ENCODE measurements around the gene RECQL.
"Not testable (repeated sequence)": the region's sequence is repeated elsewhere in the genome, so short reads cannot be mapped to it uniquely, and the experiment has no call there.

The RECQL gene

GRCh38 chr12:21502872-21503271 lies 1.4 kb upstream of the RECQL start:
- DNase-seq: no peak

- DNase-seq: peak in 19 of 58 donors; percentile 7 to 52 (median 27)
Observed at GRCh38 chr12:21502164-21502496, 695 bp upstream of the RECQL start.

- no peak for DNase-seq
Observed at GRCh38 chr12:21500786-21501257, 613 bp downstream of the RECQL start.

GRCh38 chr12:21499765-21500164 lies 1.7 kb downstream of the RECQL start:
- DNase-seq: no peak

GRCh38 chr12:21485998-21486397 lies 15.4 kb downstream of the RECQL start:
- DNase-seq: no peak

GRCh38 chr12:21483531-21483930 lies 17.9 kb downstream of the RECQL start:
- DNase-seq: no peak

- no peak for DNase-seq
Observed at GRCh38 chr12:21478756-21479455, 22.5 kb downstream of the RECQL start.

GRCh38 chr12:21476949-21477348 lies 24.5 kb downstream of the RECQL start:
- no peak for DNase-seq

GRCh38 chr12:21475552-21475951 lies 25.9 kb downstream of the RECQL start:
- no peak for DNase-seq

GRCh38 chr12:21472197-21472823 lies 29.1 kb downstream of the RECQL start:
- DNase-seq: no peak

- DNase-seq: no peak
Observed at GRCh38 chr12:21471294-21471693, 30.1 kb downstream of the RECQL start.

- DNase-seq: not testable (repeated sequence)
Observed at GRCh38 chr12:21467334-21467733, 34.1 kb downstream of the RECQL start.

GRCh38 chr12:21459474-21459873 lies 42.0 kb downstream of the RECQL start:
- DNase-seq: no peak

GRCh38 chr12:21456291-21456780 lies 45.1 kb downstream of the RECQL start:
- DNase-seq: no peak

GRCh38 chr12:21453312-21453852 lies 48.1 kb downstream of the RECQL start:
- DNase-seq: no peak

- DNase-seq: no peak
Observed at GRCh38 chr12:21451529-21451928, 49.9 kb downstream of the RECQL start.

- no peak for DNase-seq
Observed at GRCh38 chr12:21444193-21445146, 57.0 kb downstream of the RECQL start.

GRCh38 chr12:21439347-21439746 lies 62.1 kb downstream of the RECQL start:
- no peak for DNase-seq

- DNase-seq: no peak
Observed at GRCh38 chr12:21438643-21439042, 62.8 kb downstream of the RECQL start.

GRCh38 chr12:21434699-21435098 lies 66.7 kb downstream of the RECQL start:
- DNase-seq: no peak

- DNase-seq: no peak
Observed at GRCh38 chr12:21433525-21433924, 67.9 kb downstream of the RECQL start.

GRCh38 chr12:21429994-21430393 lies 71.4 kb downstream of the RECQL start:
- peak in 1 of 58 donors; percentile 5 for DNase-seq
